HFFc6 (cell line): ENCODE data around the gene TMEM87B. TPM values are rescaled to one million over a fixed set of nuclear protein-coding genes. Genes with fewer than 3 reads are reported as not detected.
"Not testable (repeated sequence)": the region's sequence is repeated elsewhere in the genome, so short reads cannot be mapped to it uniquely, and the experiment has no call there.

Experiments used
- DNase-seq: peaks from one replicate; pipeline ENCODE4 v3.0.0-alpha.2; 2018
- H3K27ac Mint-ChIP-seq: 2 replicates; pipeline ENCODE4 v1.8.0; 2020; ENCODE audit warnings: mild to moderate bottlenecking, mixed read lengths
- H3K27me3 Mint-ChIP-seq: 2 replicates; pipeline ENCODE4 v1.8.0; 2021; ENCODE audit warnings: mild to moderate bottlenecking, moderate library complexity, mixed read lengths; ENCODE audit not compliant: insufficient read depth
- H3K36me3 Mint-ChIP-seq: 2 replicates; pipeline ENCODE4 v1.8.0; 2021; ENCODE audit warnings: low read depth, mixed read lengths
- H3K4me1 Mint-ChIP-seq: 2 replicates; pipeline ENCODE4 v1.8.0; 2020; ENCODE audit warnings: low read depth, mixed read lengths
- H3K4me3 Mint-ChIP-seq: 2 replicates; pipeline ENCODE4 v1.8.0; 2020; ENCODE audit warnings: mild to moderate bottlenecking, moderate library complexity, mixed read lengths
- H3K9me3 Mint-ChIP-seq: 2 replicates; pipeline ENCODE4 v1.8.0; 2020; ENCODE audit warnings: mild to moderate bottlenecking, mixed read lengths
- CTCF ChIP-seq: fragments of 200-600 bp; sonication (generic); IDR thresholded peaks from 2 replicates; pipeline ENCODE4 v1.5.0; 2021; ENCODE audit warnings: antibody characterized with exemption, mild to moderate bottlenecking
- total RNA-seq, 6 experiments: library from RNA; stranded (reverse); fragmentation: NEBNext Ultra II Directional; extraction: Animal tissue kit (Norgen Biotek cat#: 25700); gene quantifications; 2 replicates in 1 of 6; 3 replicates in 5 of 6; pipeline ENCODE4 v1.2.3, GENCODE V29; 2021

TMEM87B gene
- total RNA-seq, 6 experiments from 2014 or later = 37.9 to 51.6 (median 39.7) TPM

DNA sequence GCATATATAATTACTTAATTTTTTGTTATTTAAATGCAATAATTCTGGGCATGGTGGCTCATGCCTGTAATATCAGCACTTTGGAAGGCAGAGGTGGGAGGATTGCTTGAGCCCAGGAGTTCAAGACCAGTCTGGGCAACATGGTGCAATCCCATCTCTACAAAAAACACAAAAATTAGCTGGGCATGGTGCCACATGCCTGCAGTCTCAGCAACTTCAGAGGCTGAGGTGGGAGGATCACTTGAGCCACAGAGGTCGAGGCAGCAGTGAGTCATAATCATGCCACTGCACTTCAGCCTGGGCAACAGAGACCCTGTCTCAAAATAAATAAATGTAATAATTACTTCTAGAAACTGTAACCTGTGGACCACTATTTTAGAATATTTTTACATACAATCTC is 21.5 kb upstream of the TMEM87B start:
- 0 out of 2 replicates have a peak, but pooled peaks cover 3% of the 10 kb centered on the region for H3K9me3 Mint-ChIP-seq
- H3K36me3 Mint-ChIP-seq = no peaks in the 10 kb centered on the region
- H3K27me3 Mint-ChIP-seq = peaks cover 19% of the 10 kb centered on the region
- no peak overlapping the region for H3K27ac Mint-ChIP-seq
- no peak overlapping the region for H3K4me3 Mint-ChIP-seq
- no peak for TF ChIP-seq CTCF
- DNase-seq = no peak
- H3K4me1 Mint-ChIP-seq = peaks cover 16% of the 10 kb centered on the region

GRCh38 chr2:112034924-112035323 is 20.1 kb upstream of the TMEM87B start:
- Mint-ChIP-seq H3K27ac (no peak overlapping the region), H3K4me3 (no peak overlapping the region), H3K27me3 (peaks cover 19% of the 10 kb centered on the region), H3K4me1 (peaks cover 16% of the 10 kb centered on the region), H3K36me3 (no peaks in the 10 kb centered on the region), H3K9me3 (0 out of 2 replicates have a peak, but pooled peaks cover 3% of the 10 kb centered on the region)
- no peak for TF ChIP-seq CTCF
- no peak for DNase-seq

DNA sequence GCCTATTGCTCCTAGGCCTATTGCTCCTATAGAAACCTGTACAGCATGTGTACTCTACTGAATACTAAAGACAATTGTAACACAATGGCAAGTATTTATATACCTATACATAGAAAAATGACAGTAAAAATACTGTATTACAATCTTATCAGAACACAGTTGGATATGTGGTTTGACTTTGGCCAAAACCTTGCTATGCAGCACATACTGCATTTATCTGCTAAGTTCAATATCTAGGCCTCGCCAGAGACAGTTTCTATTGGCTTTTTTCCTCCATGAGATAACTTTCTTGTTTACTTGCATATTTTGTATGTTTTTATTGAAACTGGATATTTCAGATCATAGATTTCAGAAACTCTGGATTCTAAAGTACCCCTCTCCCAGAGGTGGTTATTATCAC is 19.3 kb upstream of the TMEM87B start:
- no peak for DNase-seq
- Mint-ChIP-seq H3K4me3 (no peak overlapping the region), H3K27ac (no peak overlapping the region), H3K27me3 (peaks cover 22% of the 10 kb centered on the region), H3K36me3 (no peaks in the 10 kb centered on the region), H3K9me3 (0 out of 2 replicates have a peak, but pooled peaks cover 3% of the 10 kb centered on the region), H3K4me1 (peaks cover 16% of the 10 kb centered on the region)
- TF ChIP-seq CTCF = no peak

GRCh38 chr2:112039556-112039955 is 15.5 kb upstream of the TMEM87B start:
- H3K36me3 Mint-ChIP-seq, H3K27ac Mint-ChIP-seq, H3K4me3 Mint-ChIP-seq, H3K4me1 Mint-ChIP-seq, DNase-seq, H3K9me3 Mint-ChIP-seq: not testable (repeated sequence)
- peaks cover 30% of the 10 kb centered on the region for H3K27me3 Mint-ChIP-seq

DNA sequence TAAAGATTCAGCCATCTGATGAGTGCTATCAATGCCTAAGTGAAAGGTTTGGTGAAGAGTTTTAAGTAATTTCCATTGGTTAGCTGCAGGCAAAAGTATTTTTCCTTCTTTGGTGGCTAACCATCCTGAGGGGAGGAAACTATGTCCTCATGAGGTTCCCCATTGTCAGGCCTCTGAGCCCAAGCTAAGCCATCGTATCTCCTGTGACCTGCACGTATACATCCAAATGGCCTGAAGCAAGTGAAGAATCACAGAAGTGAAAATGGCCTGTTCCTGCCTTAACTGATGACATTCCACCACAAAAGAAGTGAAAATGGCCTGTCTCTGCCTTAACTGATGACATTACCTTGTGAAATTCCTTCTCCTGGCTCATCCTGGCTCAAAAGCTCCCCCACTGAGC is 15.0 kb upstream of the TMEM87B start:
- H3K27ac Mint-ChIP-seq = not testable (repeated sequence)

DNA sequence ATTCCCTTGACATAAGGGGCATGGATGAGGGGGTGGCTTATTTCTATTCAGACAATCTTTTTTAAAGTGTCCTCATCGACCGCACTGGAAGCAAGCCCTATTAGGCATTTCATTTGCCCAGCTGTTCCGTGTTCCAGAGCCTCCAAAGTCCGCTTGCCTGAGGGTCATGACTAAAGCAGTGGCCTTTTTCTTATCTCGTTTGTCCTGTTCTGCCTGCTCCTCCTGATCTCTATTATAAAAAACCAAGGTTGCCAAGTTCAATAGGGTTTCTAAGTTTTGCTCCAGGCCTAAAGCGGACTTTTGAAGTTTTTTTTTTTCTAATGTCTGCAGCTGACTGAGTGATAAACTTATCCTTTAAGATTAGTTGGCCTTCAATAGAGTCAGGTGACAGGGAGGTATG is 13.6 kb upstream of the TMEM87B start:
- not testable (repeated sequence) for H3K4me3 Mint-ChIP-seq, DNase-seq, H3K27ac Mint-ChIP-seq, H3K4me1 Mint-ChIP-seq
- Mint-ChIP-seq H3K27me3 (peaks cover 38% of the 10 kb centered on the region), H3K36me3 (peaks cover 19% of the 10 kb centered on the region), H3K9me3 (peaks cover 29% of the 10 kb centered on the region)

More for the DNA sequence above, 15.0 kb upstream of the TMEM87B start:
- H3K27me3 Mint-ChIP-seq = peaks cover 32% of the 10 kb centered on the region
- H3K9me3 Mint-ChIP-seq = peaks cover 15% of the 10 kb centered on the region
- not testable (repeated sequence) for H3K4me3 Mint-ChIP-seq, H3K36me3 Mint-ChIP-seq, H3K4me1 Mint-ChIP-seq, DNase-seq

DNA sequence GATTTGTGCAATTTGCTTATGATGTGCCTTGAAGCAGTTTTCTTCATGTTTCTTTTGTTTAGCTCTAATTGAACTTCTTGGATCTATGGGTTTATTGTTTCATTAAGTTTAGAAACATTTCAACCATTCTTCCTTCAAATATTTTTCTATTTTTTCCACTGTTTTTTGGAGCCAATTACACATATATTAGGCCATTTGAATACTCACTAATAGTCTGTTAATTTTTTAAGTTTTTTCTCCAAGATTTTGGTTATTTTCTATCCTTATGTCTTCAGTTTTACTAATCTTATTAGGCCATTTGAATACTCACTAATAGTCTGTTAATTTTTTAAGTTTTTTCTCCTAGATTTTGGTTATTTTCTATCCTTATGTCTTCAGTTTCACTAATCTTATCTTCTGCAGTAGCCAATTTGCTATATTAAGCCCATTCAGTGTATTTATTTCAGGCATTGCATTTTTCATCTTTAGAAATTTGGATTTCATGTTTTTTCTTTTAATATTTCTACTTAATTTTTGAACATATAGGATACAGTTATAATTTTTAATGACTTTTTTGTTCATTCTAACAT is 9.5 kb upstream of the TMEM87B start:
- Mint-ChIP-seq H3K4me1 (peaks cover 8% of the 10 kb centered on the region), H3K9me3 (peaks cover 27% of the 10 kb centered on the region), H3K27ac (no peak overlapping the region), H3K4me3 (no peak overlapping the region), H3K27me3 (peaks cover 25% of the 10 kb centered on the region), H3K36me3 (peaks cover 20% of the 10 kb centered on the region)
- TF ChIP-seq CTCF = no peak
- no peak for DNase-seq
